HCT116 (cell line): ENCODE measurements around the gene SLC24A3. TPM values are rescaled to one million over a fixed set of nuclear protein-coding genes. Genes with fewer than 3 reads are reported as not detected.

Experiments
- ATAC-seq: fragments of 200-7000 bp; cut with Tn5 transposase; 2 replicates; pipeline ENCODE4 v1.9.1; 2020; ENCODE audit warnings: mild to moderate bottlenecking, moderate library complexity
- BruUV-seq: library from RNA; stranded (reverse); fragments of 400-500 nt; replicated peaks from 2 replicates; lab custom pipeline; 2021; lab: Mats Ljungman, UMichigan
- CTCF ChIA-PET: fragments of 300-600 bp; sonication (Branson Sonifier 250); formaldehyde crosslinking; loops from one replicate; lab custom pipeline; 2021; ENCODE audit warnings: antibody characterized with exemption; lab: Charles Lee
- POLR2A ChIA-PET: fragments of 300-600, 350-600 bp; sonication (Branson Sonifier 250); formaldehyde crosslinking; loops from one replicate; lab custom pipeline; 2021; ENCODE audit warnings: antibody characterized with exemption; lab: Charles Lee
- RAD21 ChIA-PET, 2 experiments: fragments of 300-600 bp; sonication (Branson Sonifier 250); formaldehyde crosslinking; loops; one replicate each; lab custom pipeline; 2023; ENCODE audit warnings: low total read pairs in 2 of 2; ENCODE audit not compliant: uncharacterized antibody in 2 of 2, unreplicated experiment in 2 of 2, low non-redundant PET in 1 of 2; lab: Charles Lee
- DNase-seq: peaks from one replicate; pipeline ENCODE4 v3.0.0-alpha.2; 2010; ENCODE audit warnings: low read depth, low spot score
- H2AFZ ChIP-seq: fragments of 200-600 bp; shearing (Covaris generic), sonication (generic); 2 replicates; pipeline ENCODE4 v1.6.1; 2017; ENCODE audit warnings: low read depth, mixed run types, mixed read lengths, antibody characterized with exemption, low read length; ENCODE audit not compliant: poor library complexity, severe bottlenecking
- H3K27ac ChIP-seq: 2 replicates; pipeline ENCODE4 v1.5.1; 2012; ENCODE audit warnings: low read depth, low read length
- H3K27me3 ChIP-seq: fragments of 200-600 bp; sonication (generic); 2 replicates; pipeline ENCODE4 v1.6.1; 2016; ENCODE audit warnings: mixed run types, low read length, mixed read lengths; ENCODE audit not compliant: insufficient read depth
- H3K36me3 ChIP-seq, 2 experiments: fragments of 200-500 bp in 1 of 2; fragments of 200-600 bp in 1 of 2; sonication (Bioruptor generic) in 1 of 2; sonication (generic) in 1 of 2; 2 replicates each; pipeline versions ENCODE4 v1.5.1 to v1.6.1; 2014 to 2016; ENCODE audit warnings: low read length in 2 of 2, inconsistent platforms in 1 of 2, mixed read lengths in 1 of 2, mixed run types in 1 of 2; ENCODE audit not compliant: insufficient read depth in 2 of 2, control insufficient read depth in 1 of 2
- H3K4me1 ChIP-seq, 2 experiments: fragments of 200-600 bp in 1 of 2; sonication (generic) in 1 of 2; 2 replicates each; pipeline versions ENCODE4 v1.5.1 to v1.6.1; 2012 to 2017; ENCODE audit warnings: low read length in 2 of 2, inconsistent platforms in 1 of 2, mild to moderate bottlenecking in 1 of 2, mixed read lengths in 1 of 2, mixed run types in 1 of 2, moderate library complexity in 1 of 2; ENCODE audit not compliant: insufficient read depth in 2 of 2, control insufficient read depth in 1 of 2
- H3K4me2 ChIP-seq: fragments of 200-600 bp; sonication (generic); 2 replicates; pipeline ENCODE4 v1.6.1; 2017; ENCODE audit warnings: mixed run types, low read length, mixed read lengths
- H3K4me3 ChIP-seq, 2 experiments: fragments of 200-600 bp in 1 of 2; sonication (generic) in 1 of 2; replicated peaks in 1 of 2; 2 replicates each; pipeline ENCODE4 v1.5.1; 2011 to 2016; ENCODE audit warnings: low read length in 2 of 2, control low read depth in 1 of 2, low read depth in 1 of 2, mild to moderate bottlenecking in 1 of 2, mixed read lengths in 1 of 2, mixed run types in 1 of 2
- H3K79me2 ChIP-seq: fragments of 200-600 bp; sonication (generic); 2 replicates; pipeline ENCODE4 v1.6.1; 2017; ENCODE audit warnings: mild to moderate bottlenecking, mixed run types, low read length, moderate library complexity, mixed read lengths; ENCODE audit not compliant: insufficient read depth
- H3K9ac ChIP-seq: fragments of 200-600 bp; sonication (generic); 2 replicates; pipeline ENCODE4 v1.6.1; 2016; ENCODE audit warnings: low read length, mixed read lengths
- H3K9me2 ChIP-seq: fragments of 200-600 bp; sonication (generic), shearing (Covaris generic); 2 replicates; pipeline ENCODE4 v1.6.1; 2017; ENCODE audit warnings: mixed run types, mild to moderate bottlenecking, moderate library complexity; ENCODE audit not compliant: insufficient read depth
- H3K9me3 ChIP-seq, 2 experiments: fragments of 200-500 bp in 1 of 2; fragments of 200-600 bp in 1 of 2; sonication (Bioruptor generic) in 1 of 2; sonication (generic) in 1 of 2; 2 replicates each; pipeline ENCODE4 v1.6.1; 2014 to 2017; ENCODE audit warnings: low read length in 2 of 2, mixed read lengths in 2 of 2, inconsistent platforms in 1 of 2, low read depth in 1 of 2, mild to moderate bottlenecking in 1 of 2, mixed run types in 1 of 2, moderate library complexity in 1 of 2; ENCODE audit not compliant: control insufficient read depth in 1 of 2, insufficient read depth in 1 of 2
- H4K20me1 ChIP-seq: fragments of 200-600 bp; sonication (generic), shearing (Covaris generic); 2 replicates; pipeline ENCODE4 v1.6.1; 2017; ENCODE audit warnings: mixed run types, mild to moderate bottlenecking, moderate library complexity; ENCODE audit not compliant: insufficient read depth
- EZH2 ChIP-seq: fragments of 200-600 bp; sonication (generic); IDR thresholded peaks from 2 replicates; pipeline ENCODE4 v1.6.1; 2017; ENCODE audit warnings: antibody characterized with exemption, mixed run types
- SP1 ChIP-seq: IDR thresholded peaks from 2 replicates; pipeline ENCODE4 v1.6.1; 2012; ENCODE audit warnings: low read depth
- ZBTB33 ChIP-seq: IDR thresholded peaks from 2 replicates; pipeline ENCODE4 v1.6.1; 2011; ENCODE audit warnings: mild to moderate bottlenecking, low read length, moderate library complexity; ENCODE audit not compliant: insufficient replicate concordance; ENCODE audit errors: extremely low read depth
- intact Hi-C: fragments of 100-400 bp; cut with micrococcal nuclease; formaldehyde crosslinking; loops from 2 replicates; pipeline ENCODE4 v1.10.0; 2022
- total RNA-seq: library from RNA; stranded (reverse); gene quantifications from one replicate; pipeline ENCODE4 v1.2.1, GENCODE V29; 2021; ENCODE audit not compliant: unreplicated experiment
- TF ChIP-seq, protein P1 (sequence below): IDR thresholded peaks from 2 replicates; pipeline ENCODE4 v1.6.1; 2012; ENCODE audit warnings: low read depth

SLC24A3 gene
- total RNA-seq, 1 experiment from 2014 or later = not detected

DNA sequence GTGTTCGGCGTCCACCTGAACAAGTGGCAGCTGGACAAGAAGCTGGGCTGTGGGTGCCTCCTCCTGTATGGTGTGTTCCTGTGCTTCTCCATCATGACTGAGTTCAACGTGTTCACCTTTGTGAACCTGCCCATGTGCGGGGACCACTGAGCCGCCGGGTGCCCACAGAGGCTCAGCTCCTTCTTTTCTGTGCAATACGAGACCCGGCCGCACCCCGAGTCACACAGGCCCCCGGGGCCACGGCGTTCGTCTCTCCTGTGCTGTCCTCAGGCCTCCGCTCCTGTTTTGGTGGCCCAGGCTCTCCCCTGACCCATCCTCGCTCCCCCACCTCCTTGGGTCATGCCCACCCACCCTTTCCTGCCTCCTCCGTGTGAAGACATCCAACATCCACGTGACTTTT, 508.5 kb downstream of the SLC24A3 start:
- H3K9me2 ChIP-seq = no peaks in the 10 kb centered on the region
- intact Hi-C loops = no loop called here
- no peak for TF ChIP-seq SP1
- no peak for TF ChIP-seq ZBTB33
- TF ChIP-seq, protein P1, sequence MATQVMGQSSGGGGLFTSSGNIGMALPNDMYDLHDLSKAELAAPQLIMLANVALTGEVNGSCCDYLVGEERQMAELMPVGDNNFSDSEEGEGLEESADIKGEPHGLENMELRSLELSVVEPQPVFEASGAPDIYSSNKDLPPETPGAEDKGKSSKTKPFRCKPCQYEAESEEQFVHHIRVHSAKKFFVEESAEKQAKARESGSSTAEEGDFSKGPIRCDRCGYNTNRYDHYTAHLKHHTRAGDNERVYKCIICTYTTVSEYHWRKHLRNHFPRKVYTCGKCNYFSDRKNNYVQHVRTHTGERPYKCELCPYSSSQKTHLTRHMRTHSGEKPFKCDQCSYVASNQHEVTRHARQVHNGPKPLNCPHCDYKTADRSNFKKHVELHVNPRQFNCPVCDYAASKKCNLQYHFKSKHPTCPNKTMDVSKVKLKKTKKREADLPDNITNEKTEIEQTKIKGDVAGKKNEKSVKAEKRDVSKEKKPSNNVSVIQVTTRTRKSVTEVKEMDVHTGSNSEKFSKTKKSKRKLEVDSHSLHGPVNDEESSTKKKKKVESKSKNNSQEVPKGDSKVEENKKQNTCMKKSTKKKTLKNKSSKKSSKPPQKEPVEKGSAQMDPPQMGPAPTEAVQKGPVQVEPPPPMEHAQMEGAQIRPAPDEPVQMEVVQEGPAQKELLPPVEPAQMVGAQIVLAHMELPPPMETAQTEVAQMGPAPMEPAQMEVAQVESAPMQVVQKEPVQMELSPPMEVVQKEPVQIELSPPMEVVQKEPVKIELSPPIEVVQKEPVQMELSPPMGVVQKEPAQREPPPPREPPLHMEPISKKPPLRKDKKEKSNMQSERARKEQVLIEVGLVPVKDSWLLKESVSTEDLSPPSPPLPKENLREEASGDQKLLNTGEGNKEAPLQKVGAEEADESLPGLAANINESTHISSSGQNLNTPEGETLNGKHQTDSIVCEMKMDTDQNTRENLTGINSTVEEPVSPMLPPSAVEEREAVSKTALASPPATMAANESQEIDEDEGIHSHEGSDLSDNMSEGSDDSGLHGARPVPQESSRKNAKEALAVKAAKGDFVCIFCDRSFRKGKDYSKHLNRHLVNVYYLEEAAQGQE = no peak
- TF ChIP-seq EZH2 = no peak
- H3K4me2 ChIP-seq = no peak overlapping the region
- no TSS peak for BruUV-seq
- no peaks in the 10 kb centered on the region for H3K79me2 ChIP-seq
- no peak overlapping the region for H3K27ac ChIP-seq
- POLR2A ChIA-PET = no interaction called here
- RAD21 ChIA-PET = no interaction called here
- H2AFZ ChIP-seq = no peak overlapping the region
- H3K4me3 ChIP-seq = no peak overlapping the region
- H3K36me3 ChIP-seq = no peaks in the 10 kb centered on the region
- H4K20me1 ChIP-seq = no peaks in the 10 kb centered on the region
- H3K27me3 ChIP-seq = no peaks in the 10 kb centered on the region
- H3K4me1 ChIP-seq = no peaks in the 10 kb centered on the region
- ATAC-seq (no peak), DNase-seq (no peak)
- H3K9me3 ChIP-seq = no peaks in the 10 kb centered on the region
- CTCF ChIA-PET = no interaction called here
- H3K9ac ChIP-seq = no peak overlapping the region
